ENCODE data around the gene EXOG.

EXOG gene

GRCh38 chr3:38496131-38496910 lies at the start of gene EXOG:
EXOG (plus strand) TSS chr3:38496340; CDS start chr3:38496368, 28 bp downstream.
- DNase-seq (ENCODE audit: low read depth in 2 of 2) = peak; percentile 90 to 92

GRCh38 chr3:38446812-38447211 lies 49.3 kb upstream of the EXOG start:
- DNase-seq (ENCODE audit: low read depth in 2 of 2) = no peak

GRCh38 chr3:38450853-38451252 lies 45.3 kb upstream of the EXOG start:
- DNase-seq (ENCODE audit: low read depth in 2 of 2) = no peak

DNA sequence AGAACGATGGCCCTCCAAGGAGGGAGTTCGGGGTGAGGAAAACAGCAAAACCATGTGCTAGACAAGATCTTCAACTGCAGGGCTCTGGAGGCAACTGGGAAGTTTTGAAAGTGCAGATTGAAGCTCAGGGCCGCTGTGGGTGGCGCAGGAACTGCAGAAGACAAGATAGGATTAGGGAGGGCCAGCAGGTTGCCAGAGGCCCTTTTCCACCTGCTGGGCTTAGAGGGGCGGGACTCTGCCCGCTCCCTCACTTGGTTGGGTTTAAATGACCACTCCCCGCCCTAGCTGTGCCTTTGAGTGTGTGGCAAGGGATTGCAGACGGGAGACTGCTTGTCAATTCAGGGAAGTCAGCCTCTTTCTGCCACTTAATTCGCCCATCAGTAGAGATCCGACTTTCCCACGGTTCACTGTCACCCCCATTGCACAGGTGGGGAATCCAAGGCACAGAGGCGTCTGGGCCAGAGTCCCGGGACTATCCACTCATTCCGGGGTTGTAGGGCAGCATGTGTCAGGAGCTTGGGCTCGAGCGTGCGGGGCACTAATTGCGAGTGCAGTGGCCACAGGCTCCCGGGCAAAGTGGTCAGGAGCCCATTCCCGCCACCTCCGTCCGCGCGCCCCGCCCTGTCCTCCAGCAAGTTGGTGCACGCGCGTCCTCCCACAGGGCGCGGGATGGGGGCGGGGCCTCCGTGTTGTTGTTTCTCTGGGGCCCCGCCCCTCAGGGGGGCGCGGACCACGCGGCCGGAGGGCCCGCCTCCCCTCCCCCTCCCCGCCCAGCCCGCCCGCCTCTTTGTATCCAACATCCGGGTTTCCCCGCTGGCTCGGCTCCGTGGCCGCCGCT lies 42.8 kb upstream of the EXOG start, which contains the start of gene ACVR2B:
ACVR2B (plus strand) TSS at position 816 of the 838 bp plus-strand sequence. CDS start 433 bp downstream, outside the sequence.
- DNase-seq (ENCODE audit: low read depth in 2 of 2) = peak; percentile 39 to 52

- no peak for DNase-seq (ENCODE audit: low read depth in 2 of 2)
These were observed 42.3 kb upstream of the EXOG start for GRCh38 chr3:38453913-38454177.

GRCh38 chr3:38454178-38454883 lies 41.8 kb upstream of the EXOG start:
- no peak for DNase-seq (ENCODE audit: low read depth in 2 of 2)

- no peak for DNase-seq (ENCODE audit: low read depth in 2 of 2)
These were observed 41.1 kb upstream of the EXOG start for GRCh38 chr3:38454884-38455638.

GRCh38 chr3:38455639-38456430 lies 40.3 kb upstream of the EXOG start:
- no peak for DNase-seq (ENCODE audit: low read depth in 2 of 2)

- no peak for DNase-seq (ENCODE audit: low read depth in 2 of 2)
These were observed 38.8 kb upstream of the EXOG start for GRCh38 chr3:38457111-38458003.

- no peak for DNase-seq (ENCODE audit: low read depth in 2 of 2)
These were observed 37.2 kb upstream of the EXOG start for GRCh38 chr3:38458796-38459498.

GRCh38 chr3:38459499-38460048 lies 36.6 kb upstream of the EXOG start:
- DNase-seq (ENCODE audit: low read depth in 2 of 2) = no peak

DNA sequence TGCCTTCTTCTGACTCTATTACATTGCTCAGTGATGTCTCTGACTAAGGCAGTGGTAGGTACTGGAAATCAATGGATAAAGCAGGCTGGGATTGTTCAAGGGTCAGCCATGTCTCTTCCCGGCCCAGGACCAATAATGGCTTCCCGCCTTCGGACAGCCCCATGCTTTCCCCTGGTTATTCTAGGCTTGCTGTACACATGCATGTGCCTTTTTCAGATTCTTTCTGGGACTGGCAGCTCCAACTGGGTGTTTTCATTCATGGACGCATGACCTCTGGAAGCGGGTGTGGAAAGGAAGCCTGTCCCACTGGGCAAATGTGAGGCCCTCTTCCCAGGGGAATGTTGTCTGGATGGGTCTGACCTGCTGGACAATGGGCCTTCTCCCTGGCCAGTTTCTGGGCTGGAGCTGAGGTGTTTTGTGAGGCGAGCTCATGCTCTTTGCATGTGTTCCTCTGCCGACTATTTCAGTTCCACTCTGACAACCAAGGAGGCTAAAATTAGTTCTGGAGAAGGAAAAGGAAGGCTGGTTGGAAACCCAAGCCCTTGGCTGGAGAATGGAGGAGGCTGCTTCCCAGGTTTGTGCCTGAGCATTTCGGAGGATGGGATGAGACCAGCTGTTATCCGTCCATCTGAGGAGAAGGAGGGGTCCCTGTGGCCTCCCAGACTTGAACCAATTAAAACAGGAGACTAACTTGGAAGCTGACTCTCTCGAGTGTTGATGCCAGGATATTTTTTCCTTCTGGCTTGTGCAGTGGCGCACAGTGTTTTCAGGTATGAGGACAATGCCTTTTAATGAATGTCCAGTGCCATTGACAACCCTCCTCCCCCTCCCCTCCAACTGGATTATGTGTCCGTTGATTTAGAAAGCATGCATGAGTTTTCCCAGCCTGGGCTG lies 35.5 kb upstream of the EXOG start:
- DNase-seq (ENCODE audit: low read depth in 2 of 2) = no peak

DNA sequence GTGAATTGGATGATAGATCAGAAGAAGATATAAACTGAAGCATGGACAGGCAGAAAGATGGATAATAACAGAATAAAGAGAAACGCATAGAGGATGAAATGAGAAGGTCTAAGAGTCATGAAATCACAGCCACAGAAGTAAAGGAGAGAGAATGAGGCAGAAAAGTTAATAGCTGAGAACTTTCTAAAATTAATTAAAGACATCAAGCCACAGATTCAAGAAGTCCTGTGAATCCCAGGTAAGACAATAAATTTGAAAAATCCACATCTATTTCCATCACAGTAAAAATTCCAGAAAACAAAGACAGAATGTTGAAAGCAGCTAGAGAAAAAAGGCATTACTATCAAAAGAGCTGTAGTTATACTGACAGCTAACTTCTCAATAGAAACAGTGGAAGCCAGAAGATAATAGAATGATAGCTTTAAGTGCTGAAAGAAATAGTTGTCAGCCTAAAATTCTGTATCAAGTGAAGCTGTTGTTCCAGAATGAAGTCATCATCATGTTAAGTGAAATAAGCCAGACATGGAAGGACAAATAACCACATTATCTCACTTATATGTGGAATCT lies 30.5 kb upstream of the EXOG start:
- no peak for DNase-seq (ENCODE audit: low read depth in 2 of 2)

GRCh38 chr3:38468765-38469164 lies 27.4 kb upstream of the EXOG start:
- DNase-seq (ENCODE audit: low read depth in 2 of 2) = no peak

GRCh38 chr3:38469852-38470251 lies 26.3 kb upstream of the EXOG start:
- DNase-seq (ENCODE audit: low read depth in 2 of 2) = no peak

DNA sequence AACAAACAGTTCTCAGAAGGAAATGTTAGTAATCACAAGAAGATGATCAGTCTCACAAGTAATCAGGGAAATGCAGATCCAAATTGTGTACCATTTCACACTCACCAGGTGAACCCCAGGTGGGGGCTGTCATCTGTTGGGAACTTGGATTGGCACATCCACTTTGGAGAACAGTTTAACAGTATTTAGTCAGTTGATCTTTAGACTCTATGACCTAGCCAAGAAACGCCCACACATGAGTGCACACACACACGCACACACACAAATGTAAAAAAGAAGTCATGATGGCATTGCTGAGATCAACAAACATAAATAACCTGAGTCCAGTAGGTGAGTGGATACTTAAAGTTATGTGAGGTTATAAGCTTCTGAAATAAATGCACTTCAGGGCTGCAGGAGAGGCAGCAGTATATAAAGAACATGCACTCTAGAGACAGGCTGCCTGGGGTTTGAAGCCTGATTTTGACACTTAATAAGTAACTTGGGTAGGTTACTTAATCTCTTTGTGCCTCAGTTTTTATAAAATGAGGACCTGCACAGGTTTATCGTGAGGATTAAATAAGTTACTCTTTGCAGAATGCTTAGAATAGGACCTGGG lies 24.8 kb upstream of the EXOG start:
- no peak for DNase-seq (ENCODE audit: low read depth in 2 of 2)

DNA sequence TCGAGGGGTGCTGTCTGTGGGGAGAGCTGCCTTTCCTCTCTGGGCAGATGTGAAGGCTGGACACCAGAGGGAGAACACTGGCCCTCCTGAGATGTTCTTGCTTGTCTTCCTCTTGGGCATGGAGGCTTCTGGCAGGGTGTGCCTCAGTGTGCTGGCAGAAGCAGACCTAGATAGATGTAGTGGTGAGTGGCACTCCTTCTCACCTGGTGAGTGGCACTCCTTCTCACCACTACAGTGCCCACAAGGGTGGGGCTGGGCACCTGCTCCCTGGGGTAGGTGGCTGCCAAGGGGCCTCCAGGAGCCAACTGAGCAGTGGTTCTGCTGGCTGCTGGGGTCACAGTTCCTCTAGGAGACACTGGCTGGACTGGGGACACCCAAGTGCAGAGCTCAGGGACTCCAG lies 23.8 kb upstream of the EXOG start:
- no peak for DNase-seq (ENCODE audit: low read depth in 2 of 2)

Data from stimulated activated CD8-positive, alpha-beta memory T cell treated with anti-CD3 and anti-CD28 coated beads, Interleukin-2, amount 100 ng/mL, for 1 hour (primary cell).